HCT116 (cell line): ENCODE data around the gene PARVA.

Experiments used
- CEBPB ChIP-seq: IDR thresholded peaks from 2 replicates; pipeline ENCODE4 v1.6.1; 2012; ENCODE audit warnings: low read depth
- CTCF ChIP-seq, 3 experiments: fragments of 200-600 bp in 1 of 3; sonication (generic) in 1 of 3; IDR thresholded peaks in 2 of 3; conservative IDR thresholded peaks in 1 of 3; 2 replicates each; pipeline ENCODE4 v1.5.1; 2012 to 2017; ENCODE audit warnings: low read depth in 2 of 3, low read length in 2 of 3, antibody characterized with exemption in 1 of 3, borderline replicate concordance in 1 of 3, control low read depth in 1 of 3, mild to moderate bottlenecking in 1 of 3, mixed read lengths in 1 of 3, mixed run types in 1 of 3, moderate library complexity in 1 of 3; ENCODE audit not compliant: insufficient read depth in 1 of 3
- EZH2 ChIP-seq: fragments of 200-600 bp; sonication (generic); IDR thresholded peaks from 2 replicates; pipeline ENCODE4 v1.6.1; 2017; ENCODE audit warnings: antibody characterized with exemption, mixed run types
- EZH2phosphoT487 ChIP-seq: fragments of 200-600 bp; IDR thresholded peaks from 2 replicates; pipeline ENCODE4 v1.6.1; 2018; ENCODE audit warnings: antibody characterized with exemption, borderline replicate concordance

DNA sequence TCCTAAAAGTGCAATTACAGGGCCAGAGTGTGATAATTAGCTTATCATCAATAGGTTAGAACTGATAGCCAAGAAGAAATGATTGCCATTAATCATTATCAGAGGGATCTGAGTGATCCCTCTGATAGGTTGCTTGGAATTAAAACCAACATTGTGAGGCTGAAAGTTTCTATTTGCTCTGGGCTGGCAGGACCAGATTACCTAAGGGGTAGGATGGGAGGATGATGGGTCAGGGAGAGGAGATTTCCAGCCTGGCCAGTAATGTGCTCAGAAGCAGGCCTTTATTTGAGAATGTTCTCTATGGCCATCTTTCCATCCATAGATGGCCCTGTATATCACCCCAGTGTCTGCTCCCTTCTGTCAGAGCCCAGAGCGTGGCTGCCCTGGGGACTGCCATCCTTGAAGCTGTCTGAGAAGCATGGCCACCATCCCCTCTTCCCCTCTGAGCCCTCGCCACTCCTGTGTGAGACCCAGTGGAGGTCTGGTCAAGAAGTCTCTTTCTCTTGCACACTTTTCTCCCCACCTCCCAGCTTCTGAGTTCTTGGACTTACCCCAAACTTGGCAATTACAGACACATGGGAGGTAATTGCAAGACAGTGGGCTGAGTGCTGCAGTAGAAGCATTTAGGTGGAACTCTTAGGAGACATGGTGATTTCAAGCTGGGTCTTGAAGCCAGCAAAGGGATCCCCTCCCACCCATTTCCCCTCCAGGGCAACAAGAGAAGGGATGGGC, 11.7 kb downstream of the PARVA start:
- TF ChIP-seq CEBPB, result no peak
- TF ChIP-seq CTCF (IDR thresholded peaks at IDR 0.05 in 2 of 3, conservative IDR thresholded peaks at IDR 0.05 in 1 of 3; ENCODE audit: borderline replicate concordance in 1 of 3, insufficient read depth in 1 of 3, low read depth in 2 of 3, low read length in 2 of 3), result no peak
- no peak for TF ChIP-seq EZH2
- no peak for TF ChIP-seq EZH2phosphoT487
